ENCODE data around the gene EPB41. TPM values are rescaled to one million over a fixed set of nuclear protein-coding genes. Genes with fewer than 3 reads are reported as not detected.
"Not testable (repeated sequence)": the region's sequence is repeated elsewhere in the genome, so short reads cannot be mapped to it uniquely, and the experiment has no call there.

The EPB41 gene
- total RNA-seq, 1 donor from 2014 or later, result 16.0 TPM

- peak in 1 of 2 donors; percentile 2 for DNase-seq (ENCODE audit: low read depth in 2 of 2)
These were observed 135.8 kb downstream of the EPB41 start for GRCh38 chr1:29050166-29050565.

GRCh38 chr1:29052100-29052499, 137.7 kb downstream of the EPB41 start:
- DNase-seq (ENCODE audit: low read depth in 2 of 2), result no peak

GRCh38 chr1:29052941-29053340, 138.6 kb downstream of the EPB41 start:
- no peak for DNase-seq (ENCODE audit: low read depth in 2 of 2)

- no peak for DNase-seq (ENCODE audit: low read depth in 2 of 2)
These were observed 140.8 kb downstream of the EPB41 start for GRCh38 chr1:29055160-29055559.

- no peak for DNase-seq (ENCODE audit: low read depth in 2 of 2)
These were observed 141.9 kb downstream of the EPB41 start for GRCh38 chr1:29056256-29056655.

GRCh38 chr1:29057700-29058099, 143.3 kb downstream of the EPB41 start:
- no peak for DNase-seq (ENCODE audit: low read depth in 2 of 2)

GRCh38 chr1:29062157-29062942, 148.0 kb downstream of the EPB41 start:
- no peak for DNase-seq (ENCODE audit: low read depth in 2 of 2)

GRCh38 chr1:29064064-29064463, 149.7 kb downstream of the EPB41 start:
- no peak for DNase-seq (ENCODE audit: low read depth in 2 of 2)

- DNase-seq (ENCODE audit: low read depth in 2 of 2), result no peak
These were observed 162.8 kb downstream of the EPB41 start for GRCh38 chr1:29077155-29077554.

- DNase-seq (ENCODE audit: low read depth in 2 of 2), result not testable (repeated sequence)
These were observed 165.7 kb downstream of the EPB41 start for GRCh38 chr1:29079916-29080629.

- no peak for DNase-seq (ENCODE audit: low read depth in 2 of 2)
These were observed 166.8 kb downstream of the EPB41 start for GRCh38 chr1:29081201-29081600.

GRCh38 chr1:29082519-29082918, 168.2 kb downstream of the EPB41 start:
- no peak for DNase-seq (ENCODE audit: low read depth in 2 of 2)

GRCh38 chr1:29083317-29084195, 169.2 kb downstream of the EPB41 start:
- DNase-seq (ENCODE audit: low read depth in 2 of 2), result no peak

- DNase-seq (ENCODE audit: low read depth in 2 of 2), result no peak
These were observed 169.8 kb downstream of the EPB41 start for GRCh38 chr1:29084196-29084521.

GRCh38 chr1:29090937-29091618, 176.7 kb downstream of the EPB41 start:
- no peak for DNase-seq (ENCODE audit: low read depth in 2 of 2)

GRCh38 chr1:29092704-29093103, 178.3 kb downstream of the EPB41 start:
- not testable (repeated sequence) for DNase-seq (ENCODE audit: low read depth in 2 of 2)

GRCh38 chr1:29094433-29094832, 180.1 kb downstream of the EPB41 start:
- no peak for DNase-seq (ENCODE audit: low read depth in 2 of 2)

- no peak for DNase-seq (ENCODE audit: low read depth in 2 of 2)
These were observed 180.6 kb downstream of the EPB41 start for GRCh38 chr1:29094954-29095353.

- DNase-seq (ENCODE audit: low read depth in 2 of 2), result no peak
These were observed 182.0 kb downstream of the EPB41 start for GRCh38 chr1:29096231-29096886.

GRCh38 chr1:29099286-29099685, 184.9 kb downstream of the EPB41 start:
- DNase-seq (ENCODE audit: low read depth in 2 of 2), result no peak

GRCh38 chr1:29100487-29100886, 186.1 kb downstream of the EPB41 start:
- DNase-seq (ENCODE audit: low read depth in 2 of 2), result no peak
